Breast epithelium (tissue), 3 donors: Measurements from ENCODE around the gene SRMS.

Source experiments
- POLR2A ChIP-seq: fragments of 450-650 bp; IDR thresholded peaks from one replicate; pipeline ENCODE4 v1.6.1; 2016; ENCODE audit warnings: antibody characterized with exemption, mild to moderate bottlenecking, moderate library complexity
- POLR2AphosphoS5 ChIP-seq, 3 donors: sonication (generic); formaldehyde crosslinking; IDR thresholded peaks; one replicate each; pipeline ENCODE4 v1.6.1; 2017; ENCODE audit warnings: antibody characterized with exemption in 3 of 3
- TF ChIP-seq, protein P1 (sequence below), 3 donors: fragments of 450-650 bp; IDR thresholded peaks; one replicate each; pipeline ENCODE4 v1.5.1; 2016 to 2017; ENCODE audit warnings: antibody characterized with exemption in 3 of 3, mild to moderate bottlenecking in 3 of 3, moderate library complexity in 3 of 3

DNA sequence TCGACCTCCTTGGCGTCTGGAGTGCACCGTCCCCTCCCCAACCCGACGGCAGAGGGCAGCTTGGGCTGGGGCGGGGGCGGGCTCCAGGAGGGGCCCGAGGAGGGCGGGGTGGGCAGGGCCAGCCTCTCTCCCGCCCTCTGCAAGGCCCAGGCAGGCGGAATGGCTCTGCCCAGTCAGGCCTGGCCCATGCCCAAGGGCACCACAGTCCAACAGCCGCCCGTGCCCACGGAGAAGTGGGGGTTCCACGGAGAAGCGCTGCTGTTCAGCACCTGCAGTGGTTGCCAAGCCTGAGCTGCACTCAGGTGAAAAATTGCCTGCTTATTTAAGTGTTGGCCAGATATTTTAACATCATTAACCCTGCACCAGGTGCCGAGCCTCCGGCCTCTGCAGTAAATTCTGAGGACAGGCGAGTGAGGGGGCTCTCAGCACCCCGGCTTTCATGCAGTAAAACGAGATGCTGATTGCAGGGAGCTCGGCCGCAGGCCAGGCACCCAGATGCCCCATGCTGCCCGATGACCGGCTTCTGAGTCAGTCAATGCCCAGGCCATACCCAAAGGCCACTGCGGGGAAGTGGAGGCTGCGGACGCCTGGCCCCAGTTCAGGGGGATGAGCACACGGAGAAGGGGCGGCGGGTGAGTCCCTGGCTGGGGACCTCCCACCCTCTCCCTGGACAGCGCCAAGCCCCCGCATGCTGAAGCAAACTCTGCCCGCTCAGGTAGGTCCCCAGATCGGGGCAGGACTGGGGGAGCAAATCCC is at the start of gene SRMS:
- TF ChIP-seq, protein P1, sequence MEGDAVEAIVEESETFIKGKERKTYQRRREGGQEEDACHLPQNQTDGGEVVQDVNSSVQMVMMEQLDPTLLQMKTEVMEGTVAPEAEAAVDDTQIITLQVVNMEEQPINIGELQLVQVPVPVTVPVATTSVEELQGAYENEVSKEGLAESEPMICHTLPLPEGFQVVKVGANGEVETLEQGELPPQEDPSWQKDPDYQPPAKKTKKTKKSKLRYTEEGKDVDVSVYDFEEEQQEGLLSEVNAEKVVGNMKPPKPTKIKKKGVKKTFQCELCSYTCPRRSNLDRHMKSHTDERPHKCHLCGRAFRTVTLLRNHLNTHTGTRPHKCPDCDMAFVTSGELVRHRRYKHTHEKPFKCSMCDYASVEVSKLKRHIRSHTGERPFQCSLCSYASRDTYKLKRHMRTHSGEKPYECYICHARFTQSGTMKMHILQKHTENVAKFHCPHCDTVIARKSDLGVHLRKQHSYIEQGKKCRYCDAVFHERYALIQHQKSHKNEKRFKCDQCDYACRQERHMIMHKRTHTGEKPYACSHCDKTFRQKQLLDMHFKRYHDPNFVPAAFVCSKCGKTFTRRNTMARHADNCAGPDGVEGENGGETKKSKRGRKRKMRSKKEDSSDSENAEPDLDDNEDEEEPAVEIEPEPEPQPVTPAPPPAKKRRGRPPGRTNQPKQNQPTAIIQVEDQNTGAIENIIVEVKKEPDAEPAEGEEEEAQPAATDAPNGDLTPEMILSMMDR (IDR thresholded peaks at IDR 0.05), result no peak
- no peak for TF ChIP-seq POLR2A
- no peak for TF ChIP-seq POLR2AphosphoS5 (IDR thresholded peaks at IDR 0.05)
